IMR-90 (cell line): ENCODE measurements around the gene SLC44A1.

Source experiments
- MAZ ChIP-seq: IDR thresholded peaks from 2 replicates; pipeline ENCODE4 v1.6.1; 2012; ENCODE audit warnings: low read depth, mild to moderate bottlenecking, low read length, improper control_type of control experiment, moderate library complexity, borderline replicate concordance
- POLR2A ChIP-seq: IDR thresholded peaks from 2 replicates; pipeline ENCODE4 v1.6.1; 2012; ENCODE audit warnings: mild to moderate bottlenecking, low read depth, low read length
- RCOR1 ChIP-seq: IDR thresholded peaks from 2 replicates; pipeline ENCODE4 v1.6.1; 2012; ENCODE audit warnings: mild to moderate bottlenecking, low read length, improper control_type of control experiment; ENCODE audit not compliant: insufficient replicate concordance
- TF ChIP-seq, protein P1 (sequence below): conservative IDR thresholded peaks from 2 replicates; pipeline ENCODE4 v1.5.1; 2012; ENCODE audit warnings: mild to moderate bottlenecking, low read depth, low read length, improper control_type of control experiment

DNA sequence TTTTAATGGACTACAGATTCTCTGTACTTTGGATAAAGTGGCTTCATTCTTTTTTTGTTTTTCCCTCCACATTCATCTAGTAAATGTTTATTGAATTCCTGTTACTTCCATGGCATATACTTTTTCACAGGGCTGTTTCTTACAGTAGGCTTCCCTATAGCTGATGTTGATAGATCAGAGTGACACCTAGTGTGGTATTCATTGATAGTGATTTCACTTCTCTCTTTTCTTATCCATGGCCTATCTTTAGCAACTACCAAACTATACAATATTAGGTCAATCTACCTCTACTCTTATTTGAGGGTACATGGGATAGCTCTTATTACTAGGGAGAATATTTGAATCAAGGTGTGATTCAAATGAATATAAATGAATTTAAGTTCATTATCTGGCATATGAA is 239.2 kb downstream of the SLC44A1 start:
- TF ChIP-seq, protein P1, sequence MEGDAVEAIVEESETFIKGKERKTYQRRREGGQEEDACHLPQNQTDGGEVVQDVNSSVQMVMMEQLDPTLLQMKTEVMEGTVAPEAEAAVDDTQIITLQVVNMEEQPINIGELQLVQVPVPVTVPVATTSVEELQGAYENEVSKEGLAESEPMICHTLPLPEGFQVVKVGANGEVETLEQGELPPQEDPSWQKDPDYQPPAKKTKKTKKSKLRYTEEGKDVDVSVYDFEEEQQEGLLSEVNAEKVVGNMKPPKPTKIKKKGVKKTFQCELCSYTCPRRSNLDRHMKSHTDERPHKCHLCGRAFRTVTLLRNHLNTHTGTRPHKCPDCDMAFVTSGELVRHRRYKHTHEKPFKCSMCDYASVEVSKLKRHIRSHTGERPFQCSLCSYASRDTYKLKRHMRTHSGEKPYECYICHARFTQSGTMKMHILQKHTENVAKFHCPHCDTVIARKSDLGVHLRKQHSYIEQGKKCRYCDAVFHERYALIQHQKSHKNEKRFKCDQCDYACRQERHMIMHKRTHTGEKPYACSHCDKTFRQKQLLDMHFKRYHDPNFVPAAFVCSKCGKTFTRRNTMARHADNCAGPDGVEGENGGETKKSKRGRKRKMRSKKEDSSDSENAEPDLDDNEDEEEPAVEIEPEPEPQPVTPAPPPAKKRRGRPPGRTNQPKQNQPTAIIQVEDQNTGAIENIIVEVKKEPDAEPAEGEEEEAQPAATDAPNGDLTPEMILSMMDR = no peak
- TF ChIP-seq MAZ = no peak
- TF ChIP-seq POLR2A = no peak
- no peak for TF ChIP-seq RCOR1
